NCI-H1105 treated with DMSO at 0.1 percent for 48 hours (cell line): Measurements from ENCODE around the gene MYH15.

Experiments
- DNase-seq: peaks from one replicate; lab custom pipeline; 2025; lab: John Stamatoyannopoulos, UW

MYH15 gene

GRCh38 chr3:108472001-108472591 lies 38.3 kb downstream of the MYH15 start:
- no peak for DNase-seq

GRCh38 chr3:108471426-108471825 lies 39.0 kb downstream of the MYH15 start:
- DNase-seq = no peak

GRCh38 chr3:108469126-108469525 lies 41.3 kb downstream of the MYH15 start:
- no peak for DNase-seq

- DNase-seq = no peak
Measured at GRCh38 chr3:108468577-108468976, 41.8 kb downstream of the MYH15 start.

GRCh38 chr3:108462899-108463298 lies 47.5 kb downstream of the MYH15 start:
- DNase-seq = no peak

GRCh38 chr3:108461661-108462111 lies 48.7 kb downstream of the MYH15 start:
- no peak for DNase-seq

- DNase-seq = no peak
Measured at GRCh38 chr3:108459225-108459624, 51.2 kb downstream of the MYH15 start.

GRCh38 chr3:108455212-108455705 lies 55.1 kb downstream of the MYH15 start:
- DNase-seq = no peak

GRCh38 chr3:108453565-108453964 lies 56.8 kb downstream of the MYH15 start:
- no peak for DNase-seq

GRCh38 chr3:108450444-108450843 lies 60.0 kb downstream of the MYH15 start:
- DNase-seq = no peak

GRCh38 chr3:108448593-108448992 lies 61.8 kb downstream of the MYH15 start:
- DNase-seq = no peak

- no peak for DNase-seq
Measured at GRCh38 chr3:108447096-108447847, 63.1 kb downstream of the MYH15 start.

- DNase-seq = no peak
Measured at GRCh38 chr3:108442281-108442680, 68.1 kb downstream of the MYH15 start.

- no peak for DNase-seq
Measured at GRCh38 chr3:108441518-108441917, 68.9 kb downstream of the MYH15 start.

GRCh38 chr3:108441071-108441507 lies 69.3 kb downstream of the MYH15 start:
- DNase-seq = peak; percentile 40

- DNase-seq = no peak
Measured at GRCh38 chr3:108438542-108438941, 71.9 kb downstream of the MYH15 start.

GRCh38 chr3:108437439-108437838 lies 73.0 kb downstream of the MYH15 start:
- DNase-seq = peak; percentile 94

GRCh38 chr3:108433928-108434327 lies 76.5 kb downstream of the MYH15 start:
- DNase-seq = no peak

GRCh38 chr3:108432431-108432830 lies 78.0 kb downstream of the MYH15 start:
- DNase-seq = no peak

GRCh38 chr3:108430540-108430939 lies 79.9 kb downstream of the MYH15 start:
- DNase-seq = no peak

- DNase-seq = no peak
Measured at GRCh38 chr3:108428586-108428985, 81.8 kb downstream of the MYH15 start.

GRCh38 chr3:108420926-108421325 lies 89.5 kb downstream of the MYH15 start:
- DNase-seq = no peak

GRCh38 chr3:108416111-108416869 lies 94.1 kb downstream of the MYH15 start:
- DNase-seq = no peak
